ENCODE results near the gene CFAP20DC. TPM values are rescaled to one million over a fixed set of nuclear protein-coding genes. Genes with fewer than 3 reads are reported as not detected.

Gene CFAP20DC
- polyA plus RNA-seq, 2 of the 4 experiments (the other 2 are of a cell fraction): 2.5 to 6.0 TPM

DNA sequence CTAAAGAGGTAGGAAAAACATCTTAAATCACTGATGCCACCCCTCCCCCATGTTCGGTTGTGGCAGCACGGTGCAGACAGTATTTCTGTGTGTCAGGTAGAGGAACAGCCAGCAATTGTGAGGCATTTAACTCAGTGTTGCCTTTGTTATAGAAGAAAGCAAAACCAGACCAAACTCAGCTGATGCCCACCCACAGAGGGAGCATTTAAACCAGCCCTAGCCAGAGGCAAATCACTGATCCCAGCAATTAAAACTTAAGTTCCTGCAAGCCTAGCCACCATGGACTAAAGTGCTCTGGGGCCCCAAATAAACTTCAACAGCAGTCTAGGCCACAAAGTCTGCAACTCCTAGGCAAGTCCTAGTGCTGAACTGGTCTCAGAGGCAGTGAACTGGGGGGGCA is 94.5 kb downstream of the CFAP20DC start:
- H3K27ac ChIP-seq: no peak overlapping the region
- H3K4me1 ChIP-seq: no peaks in the 10 kb centered on the region
- H3K4me2 ChIP-seq: no peak overlapping the region
- H3K9me3 ChIP-seq: no peaks in the 10 kb centered on the region
- POLR2A ChIA-PET: no interaction called here
- no peak for TF ChIP-seq KDM1A (IDR thresholded peaks at IDR 0.05; ENCODE audit: low read depth)
- no peak for TF ChIP-seq CHD2 (IDR thresholded peaks at IDR 0.05; ENCODE audit: low read length, partially characterized antibody)
- TF ChIP-seq ZFP36 (IDR thresholded peaks at IDR 0.05; ENCODE audit: borderline replicate concordance, partially characterized antibody): no peak
- no peak for TF ChIP-seq NPAS2 (CRISPR knock-in tag; IDR thresholded peaks at IDR 0.05; ENCODE audit: borderline replicate concordance)
- no peak for TF ChIP-seq TP53 (CRISPR knock-in tag; IDR thresholded peaks at IDR 0.05)
- no peak for TF ChIP-seq HEYL (CRISPR knock-in tag; IDR thresholded peaks at IDR 0.05)
- no peak for TF ChIP-seq HOXB13 (CRISPR knock-in tag; IDR thresholded peaks at IDR 0.05; ENCODE audit: low read depth)
- TF ChIP-seq, protein P1, sequence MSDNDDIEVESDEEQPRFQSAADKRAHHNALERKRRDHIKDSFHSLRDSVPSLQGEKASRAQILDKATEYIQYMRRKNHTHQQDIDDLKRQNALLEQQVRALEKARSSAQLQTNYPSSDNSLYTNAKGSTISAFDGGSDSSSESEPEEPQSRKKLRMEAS (IDR thresholded peaks at IDR 0.05): no peak
- TF ChIP-seq GATA3 (IDR thresholded peaks at IDR 0.05; ENCODE audit: borderline replicate concordance): no peak
- TF ChIP-seq POLR2AphosphoS2 (conservative IDR thresholded peaks at IDR 0.05; ENCODE audit: low read length): no peak
- no peak for TF ChIP-seq RNF2 (IDR thresholded peaks at IDR 0.05; ENCODE audit: borderline replicate concordance, low read depth)
- TF ChIP-seq ZNF302 (CRISPR knock-in tag; IDR thresholded peaks at IDR 0.05): no peak
- TF ChIP-seq TFCP2L1 (CRISPR knock-in tag; IDR thresholded peaks at IDR 0.05): no peak
- TF ChIP-seq EP300 (IDR thresholded peaks at IDR 0.05): no peak
- TF ChIP-seq JUN (IDR thresholded peaks at IDR 0.05): no peak
- no peak for TF ChIP-seq KDM5A (IDR thresholded peaks at IDR 0.05)
- CTCF ChIA-PET: no interaction called here
- no peak overlapping the region for H3K4me3 ChIP-seq
- FAIRE-seq (no peak), DNase-seq (ENCODE audit: low read depth in 1 of 2, low spot score in 1 of 2) (no peak), ATAC-seq (no peak)
- WGBS (ENCODE audit: missing lambda C conversion rate): 74% methylated on average over 2 of the region's 2 CpGs

DNA sequence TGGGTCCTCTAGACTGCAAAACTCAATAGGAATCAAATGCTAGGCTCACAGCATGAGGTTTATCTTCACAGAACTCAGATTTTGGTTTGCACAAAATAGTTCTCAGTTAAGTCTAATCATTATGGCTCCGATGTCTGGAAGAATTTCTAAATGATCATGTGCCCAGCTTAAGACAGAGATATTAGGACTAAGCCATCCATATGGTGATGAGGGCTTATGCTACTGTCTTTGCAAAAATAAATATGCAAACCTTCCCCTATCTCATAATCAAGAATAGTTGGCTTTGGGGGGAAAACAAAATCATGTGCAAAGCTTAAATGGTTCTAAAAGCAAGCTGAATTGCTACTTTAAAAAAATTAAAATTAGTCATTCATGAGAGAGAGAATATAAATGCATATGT is 96.5 kb downstream of the CFAP20DC start:
- no peak overlapping the region for H3K4me2 ChIP-seq
- CTCF ChIA-PET: interaction anchor here (1.0 kb wide), 1 partner anchor 41 kb away, joined by 3 read pairs; no protein-coding TSS in a partner anchor
- 94% methylated on average over 1 of the region's 1 CpG for WGBS (ENCODE audit: missing lambda C conversion rate)
- ATAC-seq (no peak), DNase-seq (ENCODE audit: low read depth in 1 of 2, low spot score in 1 of 2) (no peak), FAIRE-seq (no peak)
- POLR2A ChIA-PET: no interaction called here
- H3K4me3 ChIP-seq: no peak overlapping the region
- TF ChIP-seq, protein P2, sequence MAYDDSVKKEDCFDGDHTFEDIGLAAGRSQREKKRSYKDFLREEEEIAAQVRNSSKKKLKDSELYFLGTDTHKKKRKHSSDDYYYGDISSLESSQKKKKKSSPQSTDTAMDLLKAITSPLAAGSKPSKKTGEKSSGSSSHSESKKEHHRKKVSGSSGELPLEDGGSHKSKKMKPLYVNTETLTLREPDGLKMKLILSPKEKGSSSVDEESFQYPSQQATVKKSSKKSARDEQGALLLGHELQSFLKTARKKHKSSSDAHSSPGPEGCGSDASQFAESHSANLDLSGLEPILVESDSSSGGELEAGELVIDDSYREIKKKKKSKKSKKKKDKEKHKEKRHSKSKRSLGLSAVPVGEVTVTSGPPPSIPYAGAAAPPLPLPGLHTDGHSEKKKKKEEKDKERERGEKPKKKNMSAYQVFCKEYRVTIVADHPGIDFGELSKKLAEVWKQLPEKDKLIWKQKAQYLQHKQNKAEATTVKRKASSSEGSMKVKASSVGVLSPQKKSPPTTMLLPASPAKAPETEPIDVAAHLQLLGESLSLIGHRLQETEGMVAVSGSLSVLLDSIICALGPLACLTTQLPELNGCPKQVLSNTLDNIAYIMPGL (CRISPR knock-in tag; IDR thresholded peaks at IDR 0.05; ENCODE audit: borderline replicate concordance): no peak
- TF ChIP-seq ZC3H11A (IDR thresholded peaks at IDR 0.05) (no peak), JUN (IDR thresholded peaks at IDR 0.05) (no peak), CHD4 (IDR thresholded peaks at IDR 0.05; ENCODE audit: borderline replicate concordance) (no peak), TFCP2L1 (CRISPR knock-in tag; IDR thresholded peaks at IDR 0.05) (no peak), CBX8 (IDR thresholded peaks at IDR 0.05) (no peak), EHF (CRISPR knock-in tag; IDR thresholded peaks at IDR 0.05) (no peak), HOXA7 (CRISPR knock-in tag; IDR thresholded peaks at IDR 0.05) (no peak), RFX5 (IDR thresholded peaks at IDR 0.05) (no peak), CEBPB (IDR thresholded peaks at IDR 0.05) (no peak)
- TF ChIP-seq, protein P3, sequence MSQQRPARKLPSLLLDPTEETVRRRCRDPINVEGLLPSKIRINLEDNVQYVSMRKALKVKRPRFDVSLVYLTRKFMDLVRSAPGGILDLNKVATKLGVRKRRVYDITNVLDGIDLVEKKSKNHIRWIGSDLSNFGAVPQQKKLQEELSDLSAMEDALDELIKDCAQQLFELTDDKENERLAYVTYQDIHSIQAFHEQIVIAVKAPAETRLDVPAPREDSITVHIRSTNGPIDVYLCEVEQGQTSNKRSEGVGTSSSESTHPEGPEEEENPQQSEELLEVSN (IDR thresholded peaks at IDR 0.05; ENCODE audit: borderline replicate concordance, low read depth): no peak
- TF ChIP-seq, protein P4, sequence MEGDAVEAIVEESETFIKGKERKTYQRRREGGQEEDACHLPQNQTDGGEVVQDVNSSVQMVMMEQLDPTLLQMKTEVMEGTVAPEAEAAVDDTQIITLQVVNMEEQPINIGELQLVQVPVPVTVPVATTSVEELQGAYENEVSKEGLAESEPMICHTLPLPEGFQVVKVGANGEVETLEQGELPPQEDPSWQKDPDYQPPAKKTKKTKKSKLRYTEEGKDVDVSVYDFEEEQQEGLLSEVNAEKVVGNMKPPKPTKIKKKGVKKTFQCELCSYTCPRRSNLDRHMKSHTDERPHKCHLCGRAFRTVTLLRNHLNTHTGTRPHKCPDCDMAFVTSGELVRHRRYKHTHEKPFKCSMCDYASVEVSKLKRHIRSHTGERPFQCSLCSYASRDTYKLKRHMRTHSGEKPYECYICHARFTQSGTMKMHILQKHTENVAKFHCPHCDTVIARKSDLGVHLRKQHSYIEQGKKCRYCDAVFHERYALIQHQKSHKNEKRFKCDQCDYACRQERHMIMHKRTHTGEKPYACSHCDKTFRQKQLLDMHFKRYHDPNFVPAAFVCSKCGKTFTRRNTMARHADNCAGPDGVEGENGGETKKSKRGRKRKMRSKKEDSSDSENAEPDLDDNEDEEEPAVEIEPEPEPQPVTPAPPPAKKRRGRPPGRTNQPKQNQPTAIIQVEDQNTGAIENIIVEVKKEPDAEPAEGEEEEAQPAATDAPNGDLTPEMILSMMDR (IDR thresholded peaks at IDR 0.05): no peak
- TF ChIP-seq, protein P5, sequence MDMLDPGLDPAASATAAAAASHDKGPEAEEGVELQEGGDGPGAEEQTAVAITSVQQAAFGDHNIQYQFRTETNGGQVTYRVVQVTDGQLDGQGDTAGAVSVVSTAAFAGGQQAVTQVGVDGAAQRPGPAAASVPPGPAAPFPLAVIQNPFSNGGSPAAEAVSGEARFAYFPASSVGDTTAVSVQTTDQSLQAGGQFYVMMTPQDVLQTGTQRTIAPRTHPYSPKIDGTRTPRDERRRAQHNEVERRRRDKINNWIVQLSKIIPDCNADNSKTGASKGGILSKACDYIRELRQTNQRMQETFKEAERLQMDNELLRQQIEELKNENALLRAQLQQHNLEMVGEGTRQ (IDR thresholded peaks at IDR 0.05): no peak
- H3K9me3 ChIP-seq: no peaks in the 10 kb centered on the region
- H3K27ac ChIP-seq: no peak overlapping the region
- H3K4me1 ChIP-seq: no peaks in the 10 kb centered on the region

All from A549 (cell line).